A549 (cell line): Measurements from ENCODE around the gene WDHD1. TPM values are rescaled to one million over a fixed set of nuclear protein-coding genes. Genes with fewer than 3 reads are reported as not detected.
"Not testable (repeated sequence)": the region's sequence is repeated elsewhere in the genome, so short reads cannot be mapped to it uniquely, and the experiment has no call there.

Experiments
- ATAC-seq, 2 experiments: fragments of 200-7000 bp in 1 of 2; fragments of >200 bp in 1 of 2; cut with Nextera tagmentation in 1 of 2; cut with Tn5 transposase in 1 of 2; 3 replicates each; pipeline versions ENCODE4 v1.8.0 to v1.9.1; 2018 to 2020; ENCODE audit warnings: mild to moderate bottlenecking in 1 of 2, moderate library complexity in 1 of 2
- CTCF ChIA-PET: fragments of 300-600 bp; sonication (Branson Sonifier 250); formaldehyde crosslinking; extraction: SDS; loops from one replicate; lab custom pipeline; 2021; ENCODE audit warnings: antibody characterized with exemption, inconsistent platforms; lab: Yijun Ruan, JAX
- POLR2A ChIA-PET: fragments of 350-600 bp; formaldehyde crosslinking; extraction: SDS; loops from one replicate; lab custom pipeline; 2021; ENCODE audit warnings: antibody characterized with exemption, inconsistent platforms; lab: Yijun Ruan, JAX
- DNase-seq, 2 experiments: peaks; one replicate each; pipeline versions ENCODE4 v3.0.0 to v3.0.0-alpha.2; 2011 to 2016; ENCODE audit warnings: low read depth in 1 of 2, low spot score in 1 of 2
- FAIRE-seq: peaks from 2 replicates; lab custom pipeline; 2011; peaks lifted over from hg19 to GRCh38; lab: Jason Lieb, UNC
- H3K27ac ChIP-seq, 2 experiments: fragments of >200 bp; sonication (Bioruptor Twin); formaldehyde crosslinking; 3 replicates each; pipeline ENCODE4 v1.5.1; 2016 to 2017
- H3K4me1 ChIP-seq: fragments of >200 bp; sonication (Bioruptor Twin); formaldehyde crosslinking; 3 replicates; pipeline ENCODE4 v1.6.1; 2016
- H3K4me2 ChIP-seq: fragments of >200 bp; sonication (Bioruptor Twin); formaldehyde crosslinking; 3 replicates; pipeline ENCODE4 v1.6.1; 2016
- H3K4me3 ChIP-seq: fragments of >200 bp; sonication (Bioruptor Twin); formaldehyde crosslinking; 3 replicates; pipeline ENCODE4 v1.5.1; 2016
- H3K9me3 ChIP-seq: fragments of >200 bp; sonication (Bioruptor Twin); formaldehyde crosslinking; 3 replicates; pipeline ENCODE4 v1.6.1; 2016
- ATOH8 ChIP-seq: fragments of 250-450 bp; sonication (Bioruptor Pico); IDR thresholded peaks from 2 replicates; pipeline ENCODE4 v1.5.0; 2020; ENCODE audit warnings: low read depth, mild to moderate bottlenecking, moderate library complexity
- BHLHE40 ChIP-seq: IDR thresholded peaks from 2 replicates; pipeline ENCODE4 v1.6.1; 2012; ENCODE audit warnings: low read depth, low read length, inconsistent platforms
- CBX2 ChIP-seq: fragments of 200-600 bp; sonication (generic); IDR thresholded peaks from 2 replicates; pipeline ENCODE4 v1.6.1; 2016; ENCODE audit warnings: low read depth, mild to moderate bottlenecking, borderline replicate concordance
- CBX8 ChIP-seq: fragments of 200-600 bp; sonication (generic); IDR thresholded peaks from 2 replicates; pipeline ENCODE4 v1.6.1; 2016
- CHD4 ChIP-seq: fragments of 200-600 bp; sonication (generic); IDR thresholded peaks from 2 replicates; pipeline ENCODE4 v1.6.1; 2016; ENCODE audit warnings: antibody characterized with exemption, mild to moderate bottlenecking, borderline replicate concordance
- EHF ChIP-seq: fragments of 250-450 bp; sonication (Bioruptor Pico); IDR thresholded peaks from 2 replicates; pipeline ENCODE4 v1.5.0; 2020; ENCODE audit warnings: mild to moderate bottlenecking
- EP300 ChIP-seq, 2 experiments: fragments of >200 bp; sonication (Bioruptor Twin); formaldehyde crosslinking; IDR thresholded peaks; 2 replicates in 1 of 2; 3 replicates in 1 of 2; pipeline ENCODE4 v1.6.1; 2016 to 2017
- FOSL2 ChIP-seq, 2 experiments: fragments of 450-650 bp in 1 of 2; fragments of >200 bp in 1 of 2; sonication (Bioruptor Twin) in 1 of 2; formaldehyde crosslinking; IDR thresholded peaks; 2 replicates each; pipeline versions ENCODE4 v1.5.0 to v1.6.1; 2016 to 2020; ENCODE audit warnings: mild to moderate bottlenecking in 1 of 2, moderate library complexity in 1 of 2
- FOXS1 ChIP-seq: fragments of 250-450 bp; sonication (Bioruptor Pico); IDR thresholded peaks from 2 replicates; pipeline ENCODE4 v1.5.0; 2020; ENCODE audit warnings: mild to moderate bottlenecking, moderate library complexity
- GATA3 ChIP-seq: IDR thresholded peaks from 2 replicates; pipeline ENCODE4 v1.6.1; 2012; ENCODE audit warnings: borderline replicate concordance
- KDM5A ChIP-seq: fragments of 200-600 bp; sonication (generic); IDR thresholded peaks from 2 replicates; pipeline ENCODE4 v1.6.1; 2016; ENCODE audit warnings: antibody characterized with exemption, mild to moderate bottlenecking
- MAFK ChIP-seq: fragments of 450-650 bp; IDR thresholded peaks from 2 replicates; pipeline ENCODE4 v1.6.1; 2014; ENCODE audit not compliant: partially characterized antibody
- MYC ChIP-seq: IDR thresholded peaks from 2 replicates; pipeline ENCODE4 v1.6.1; 2012; ENCODE audit warnings: mild to moderate bottlenecking, inconsistent platforms, low read length, improper control_type of control experiment, borderline replicate concordance
- NFE2L2 ChIP-seq: fragments of 150-350 bp; conservative IDR thresholded peaks from 2 replicates; pipeline ENCODE4 v1.6.1; 2014; ENCODE audit warnings: low read length
- PHF8 ChIP-seq: fragments of 200-600 bp; sonication (generic); IDR thresholded peaks from 2 replicates; pipeline ENCODE4 v1.6.1; 2016; ENCODE audit warnings: low read depth, mild to moderate bottlenecking, antibody characterized with exemption, moderate library complexity, borderline replicate concordance
- RAD21 ChIP-seq, 2 experiments: fragments of >200 bp in 1 of 2; sonication (Bioruptor Twin) in 1 of 2; formaldehyde crosslinking in 1 of 2; IDR thresholded peaks in 1 of 2; conservative IDR thresholded peaks in 1 of 2; 2 replicates in 1 of 2; 3 replicates in 1 of 2; pipeline ENCODE4 v1.6.1; 2012 to 2018; ENCODE audit warnings: inconsistent platforms in 1 of 2
- REST ChIP-seq: fragments of 200-600 bp; sonication (generic); IDR thresholded peaks from 2 replicates; pipeline ENCODE4 v1.6.1; 2016; ENCODE audit warnings: antibody characterized with exemption, mild to moderate bottlenecking, moderate library complexity
- SMC3 ChIP-seq: fragments of >200 bp; sonication (Bioruptor Twin); formaldehyde crosslinking; IDR thresholded peaks from 3 replicates; pipeline ENCODE4 v1.6.1; 2018; ENCODE audit warnings: inconsistent platforms
- SREBF2 ChIP-seq: fragments of 450-650 bp; IDR thresholded peaks from 2 replicates; pipeline ENCODE4 v1.6.1; 2014; ENCODE audit warnings: mild to moderate bottlenecking, moderate library complexity
- TP53 ChIP-seq: fragments of 250-450 bp; sonication (Bioruptor Pico); IDR thresholded peaks from 2 replicates; pipeline ENCODE4 v1.5.0; 2021; ENCODE audit warnings: mild to moderate bottlenecking, moderate library complexity
- ZFP36 ChIP-seq: fragments of 450-650 bp; IDR thresholded peaks from 2 replicates; pipeline ENCODE4 v1.6.1; 2014; ENCODE audit warnings: borderline replicate concordance; ENCODE audit not compliant: partially characterized antibody
- ZNF302 ChIP-seq: fragments of 250-450 bp; sonication (Bioruptor Pico); IDR thresholded peaks from 2 replicates; pipeline ENCODE4 v1.9.0; 2021; ENCODE audit warnings: inconsistent platforms, mild to moderate bottlenecking, moderate library complexity
- ZSCAN20 ChIP-seq: fragments of 250-450 bp; sonication (Bioruptor Pico); IDR thresholded peaks from 2 replicates; pipeline ENCODE4 v1.8.0; 2022; ENCODE audit warnings: mild to moderate bottlenecking, moderate library complexity
- WGBS: methylation state at CpG from one replicate; pipeline ENCODE4 v1.1.6; 2017; ENCODE audit errors: missing lambda C conversion rate; 5-methylcytosine and 5-hydroxymethylcytosine counted together
- polyA plus RNA-seq, 4 experiments: library from polyadenylated mRNA; depleted of rRNA in 3 of 4; stranded (reverse); fragments of >200 nt; fragmentation: RNase III in 1 of 4; extraction: RNeasy Plus Mini Kit Qiagen cat#74134 plus additional on column Dnase treatment in 1 of 4; gene quantifications; 2 replicates in 3 of 4; 3 replicates in 1 of 4; pipeline ENCODE4 v1.2.3, GENCODE V29; 2011 to 2017
- TF ChIP-seq, protein P1 (sequence below): IDR thresholded peaks from 2 replicates; pipeline ENCODE4 v1.6.1; 2012

WDHD1 gene
- polyA plus RNA-seq, 2 of the 4 experiments (the other 2 are of a cell fraction) = 16.3 to 35.6 TPM

DNA sequence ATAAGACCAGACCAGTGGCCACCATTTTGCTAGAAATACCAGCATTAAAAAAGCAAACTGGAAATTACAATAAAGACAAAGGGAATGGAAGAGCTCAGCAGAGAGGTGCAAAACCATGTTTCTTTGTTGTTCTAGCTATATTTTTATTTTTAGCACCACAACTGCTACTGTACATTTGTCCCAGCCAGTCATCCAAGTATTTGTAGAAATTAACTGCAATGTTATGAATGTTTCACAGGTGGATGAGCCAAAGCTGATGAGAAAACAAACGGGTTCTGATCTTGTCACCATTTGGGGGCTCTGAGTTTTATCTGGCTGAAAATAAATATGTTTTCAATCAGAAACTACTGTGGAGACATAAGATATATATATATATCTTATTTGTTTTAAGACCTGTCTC, 99.3 kb downstream of the WDHD1 start:
- FAIRE-seq = no peak
- TF ChIP-seq EP300 (IDR thresholded peaks at IDR 0.05) (no peak), ATOH8 (CRISPR knock-in tag) (no peak), KDM5A (no peak)
- TF ChIP-seq, all 56 proteins: peak for 0
- POLR2A ChIA-PET = no interaction called here
- Histone ChIP-seq H3K4me2 (no peak overlapping the region), H3K9me3 (no peaks in the 10 kb centered on the region), H3K4me3 (no peak overlapping the region), H3K4me1 (no peaks in the 10 kb centered on the region), H3K27ac (no peak overlapping the region)
- CTCF ChIA-PET = interaction anchor here (1.0 kb wide), 1 partner anchor 9 kb away, joined by 3 read pairs; no protein-coding TSS in a partner anchor
- DNase-seq = no peak
- WGBS = 85% methylated on average over 1 of the region's 1 CpG
- ATAC-seq = no peak

- H3K4me2 ChIP-seq, CTCF ChIA-PET, H3K4me3 ChIP-seq, POLR2A ChIA-PET, H3K9me3 ChIP-seq, DNase-seq, H3K4me1 ChIP-seq, FAIRE-seq, ATAC-seq, H3K27ac ChIP-seq: not testable (repeated sequence)
- 86% methylated on average over 5 of the region's 5 CpGs for WGBS
Observed at GRCh38 chr14:54926570-54926969, 100.3 kb downstream of the WDHD1 start.

GRCh38 chr14:54922598-54922997, 104.3 kb downstream of the WDHD1 start:
- FAIRE-seq (no peak), DNase-seq (no peak), ATAC-seq (no peak)
- 69% methylated on average over 3 of the region's 3 CpGs for WGBS
- Histone ChIP-seq H3K9me3 (no peaks in the 10 kb centered on the region), H3K4me3 (no peak overlapping the region), H3K4me1 (no peaks in the 10 kb centered on the region), H3K27ac (no peak overlapping the region), H3K4me2 (no peak overlapping the region)
- ChIA-PET POLR2A (no interaction called here), CTCF (no interaction called here)
- TF ChIP-seq NFE2L2 = no peak
- no peak for TF ChIP-seq FOXS1
- TF ChIP-seq SMC3 = no peak
- TF ChIP-seq ZNF302 (CRISPR knock-in tag) = no peak
- no peak for TF ChIP-seq SREBF2
- no peak for TF ChIP-seq CHD4
- no peak for TF ChIP-seq PHF8
- TF ChIP-seq MYC = no peak
- TF ChIP-seq ZFP36 = no peak
- TF ChIP-seq BHLHE40 = no peak

DNA sequence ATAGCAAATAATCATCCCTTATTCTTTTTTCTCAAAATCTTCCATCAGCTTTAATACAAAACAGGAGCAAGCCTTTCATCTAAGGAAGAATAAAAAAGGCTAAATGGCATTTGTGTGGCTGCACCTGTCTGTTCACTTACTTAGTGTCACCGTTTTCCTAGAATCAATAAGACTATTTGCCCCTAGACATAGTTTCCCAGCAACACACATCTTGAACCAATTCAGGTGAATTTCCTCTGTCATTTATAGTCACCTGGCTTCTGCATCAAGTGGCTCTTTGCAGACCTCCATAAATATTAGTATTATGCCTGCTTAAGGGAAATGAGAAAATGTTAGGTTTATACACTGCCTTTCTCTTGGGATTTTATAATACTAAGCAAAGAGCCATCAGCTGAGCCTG, 106.8 kb downstream of the WDHD1 start:
- FAIRE-seq (no peak), ATAC-seq (no peak)
- ChIA-PET CTCF (no interaction called here), POLR2A (no interaction called here)
- no peak overlapping the region for H3K4me2 ChIP-seq
- TF ChIP-seq MAFK = peak; percentile 37
- TF ChIP-seq, protein P1, sequence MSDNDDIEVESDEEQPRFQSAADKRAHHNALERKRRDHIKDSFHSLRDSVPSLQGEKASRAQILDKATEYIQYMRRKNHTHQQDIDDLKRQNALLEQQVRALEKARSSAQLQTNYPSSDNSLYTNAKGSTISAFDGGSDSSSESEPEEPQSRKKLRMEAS = no peak
- TF ChIP-seq, all 56 proteins: peak for 1
- H3K4me3 ChIP-seq = no peak overlapping the region
- DNase-seq = no peak
- no peaks in the 10 kb centered on the region for H3K4me1 ChIP-seq
- no peaks in the 10 kb centered on the region for H3K9me3 ChIP-seq
- H3K27ac ChIP-seq = no peak overlapping the region
- 49% methylated on average over 1 of the region's 1 CpG for WGBS

- no peaks in the 10 kb centered on the region for H3K4me1 ChIP-seq
- no peak overlapping the region for H3K4me2 ChIP-seq
- ChIA-PET POLR2A (no interaction called here), CTCF (no interaction called here)
- H3K27ac ChIP-seq = no peak overlapping the region
- H3K4me3 ChIP-seq = no peak overlapping the region
- no peak for ATAC-seq
- no peaks in the 10 kb centered on the region for H3K9me3 ChIP-seq
- no peak for FAIRE-seq
- no peak for DNase-seq
- TF ChIP-seq REST (no peak), ZNF302 (CRISPR knock-in tag) (no peak), EHF (no peak), SREBF2 (no peak), ZSCAN20 (CRISPR knock-in tag) (no peak), MYC (no peak), BHLHE40 (no peak), CBX2 (no peak), FOXS1 (no peak), RAD21 (conservative IDR thresholded peaks at IDR 0.05 in 1 of 2, IDR thresholded peaks at IDR 0.05 in 1 of 2) (no peak), CBX8 (no peak), GATA3 (no peak), TP53 (no peak), FOSL2 (IDR thresholded peaks at IDR 0.05) (no peak), FOSL2 (CRISPR knock-in tag; IDR thresholded peaks at IDR 0.05) (no peak)
Observed at GRCh38 chr14:54919330-54919729, 107.6 kb downstream of the WDHD1 start.
